ENCODE measurements around the gene TEX2.
"Not testable (repeated sequence)": the region's sequence is repeated elsewhere in the genome, so short reads cannot be mapped to it uniquely, and the experiment has no call there.

Gene TEX2

DNA sequence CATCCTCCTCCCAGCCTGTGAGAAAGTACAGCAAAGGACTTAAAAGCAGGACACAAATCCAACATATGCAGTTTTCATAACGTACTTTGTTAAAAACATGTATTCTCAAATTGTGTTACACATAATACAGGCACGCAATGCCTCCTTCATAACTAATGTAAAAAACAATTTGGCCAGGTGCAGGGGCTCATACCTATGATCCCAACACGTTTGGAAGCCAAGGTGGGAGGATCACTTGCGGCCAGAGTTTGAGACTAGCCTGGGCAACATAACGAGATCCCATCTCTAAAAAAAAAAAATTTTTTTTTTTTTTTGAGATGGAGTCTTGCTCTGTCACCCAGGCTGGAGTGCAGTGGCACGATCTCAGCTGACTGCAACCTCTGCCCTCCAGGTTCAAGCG is 20.4 kb downstream of the TEX2 start:
- H3K4me3 ChIP-seq (ENCODE audit: low read depth, low read length) = no peak overlapping the region
- in situ Hi-C loops (cut with HindIII; ENCODE audit: low sequenced_read_pairs) = no loop called here
- TF ChIP-seq CTCF (IDR thresholded peaks at IDR 0.05; ENCODE audit: low read depth, low read length) = no peak
- no peak for DNase-seq (ENCODE audit: low read depth, low spot score)

GRCh38 chr17:64240741-64241347 is 22.2 kb downstream of the TEX2 start:
- TF ChIP-seq CTCF (IDR thresholded peaks at IDR 0.05; ENCODE audit: low read depth, low read length) = no peak
- no peak overlapping the region for H3K4me3 ChIP-seq (ENCODE audit: low read depth, low read length)
- in situ Hi-C loops (cut with HindIII; ENCODE audit: low sequenced_read_pairs) = no loop called here
- DNase-seq (ENCODE audit: low read depth, low spot score) = peak; percentile 77

- no peak overlapping the region for H3K4me3 ChIP-seq (ENCODE audit: low read depth, low read length)
- in situ Hi-C loops (cut with HindIII; ENCODE audit: low sequenced_read_pairs) = no loop called here
- no peak for TF ChIP-seq CTCF (IDR thresholded peaks at IDR 0.05; ENCODE audit: low read depth, low read length)
- no peak for DNase-seq (ENCODE audit: low read depth, low spot score)
Measured at GRCh38 chr17:64240261-64240740, 22.8 kb downstream of the TEX2 start.

DNA sequence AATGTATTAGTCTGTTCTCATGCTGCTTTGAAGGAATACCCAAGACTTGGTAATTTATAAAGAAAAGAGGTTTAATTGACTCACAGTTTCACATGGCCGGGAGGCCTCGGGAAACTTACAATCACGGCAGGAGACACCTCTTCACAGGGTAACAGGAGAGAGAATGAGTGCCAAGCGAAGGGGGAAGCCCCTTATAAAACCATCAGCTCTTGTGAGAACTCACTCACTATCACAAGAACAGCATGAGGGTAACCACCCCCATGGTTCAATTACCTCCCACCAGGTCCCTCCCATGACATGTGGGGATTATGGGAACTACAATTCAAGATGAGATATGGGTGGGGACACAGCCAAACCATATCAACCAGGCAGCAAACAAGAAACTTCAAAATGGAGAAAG is 24.6 kb downstream of the TEX2 start:
- H3K4me3 ChIP-seq (ENCODE audit: low read depth, low read length); DNase-seq (ENCODE audit: low read depth, low spot score); in situ Hi-C loops (cut with HindIII; ENCODE audit: low sequenced_read_pairs): not testable (repeated sequence)

GRCh38 chr17:64236827-64237403 is 26.1 kb downstream of the TEX2 start:
- no peak for DNase-seq (ENCODE audit: low read depth, low spot score)
- peak; percentile 39 for TF ChIP-seq CTCF (IDR thresholded peaks at IDR 0.05; ENCODE audit: low read depth, low read length)
- in situ Hi-C loops (cut with HindIII; ENCODE audit: low sequenced_read_pairs) = no loop called here
- H3K4me3 ChIP-seq (ENCODE audit: low read depth, low read length) = no peak overlapping the region

GRCh38 chr17:64234961-64235360 is 28.1 kb downstream of the TEX2 start:
- no peak overlapping the region for H3K4me3 ChIP-seq (ENCODE audit: low read depth, low read length)
- no peak for DNase-seq (ENCODE audit: low read depth, low spot score)
- in situ Hi-C loops (cut with HindIII; ENCODE audit: low sequenced_read_pairs) = no loop called here
- TF ChIP-seq CTCF (IDR thresholded peaks at IDR 0.05; ENCODE audit: low read depth, low read length) = no peak

GRCh38 chr17:64232466-64233262 is 30.4 kb downstream of the TEX2 start:
- DNase-seq (ENCODE audit: low read depth, low spot score) = no peak
- no peak overlapping the region for H3K4me3 ChIP-seq (ENCODE audit: low read depth, low read length)
- no peak for TF ChIP-seq CTCF (IDR thresholded peaks at IDR 0.05; ENCODE audit: low read depth, low read length)
- in situ Hi-C loops (cut with HindIII; ENCODE audit: low sequenced_read_pairs) = no loop called here

Data from astrocyte of the spinal cord (primary cell).